Activated T-helper 1 cell treated with Interleukin-2 at 50 U/mL for 16 hours (primary cell): ENCODE data around the gene ARHGAP26.

ENCODE experiments used
- DNase-seq: peaks from one replicate; pipeline ENCODE4 v3.0.0-alpha.2; 2020; ENCODE audit warnings: low read depth

Gene ARHGAP26

GRCh38 chr5:143142596-143143435 is 372.6 kb downstream of the ARHGAP26 start:
- no peak for DNase-seq

- DNase-seq: no peak
Measured at GRCh38 chr5:143143973-143144372, 373.8 kb downstream of the ARHGAP26 start.

- DNase-seq: no peak
Measured at GRCh38 chr5:143145243-143146160, 375.3 kb downstream of the ARHGAP26 start.

GRCh38 chr5:143146161-143146560 is 376.0 kb downstream of the ARHGAP26 start:
- no peak for DNase-seq

- DNase-seq: no peak
Measured at GRCh38 chr5:143147383-143147782, 377.2 kb downstream of the ARHGAP26 start.

GRCh38 chr5:143147902-143148301 is 377.7 kb downstream of the ARHGAP26 start:
- no peak for DNase-seq

- DNase-seq: no peak
Measured at GRCh38 chr5:143148771-143149170, 378.6 kb downstream of the ARHGAP26 start.

- DNase-seq: no peak
Measured at GRCh38 chr5:143149759-143150158, 379.6 kb downstream of the ARHGAP26 start.

GRCh38 chr5:143151056-143151700 is 381.0 kb downstream of the ARHGAP26 start:
- DNase-seq: no peak

GRCh38 chr5:143152445-143152844 is 382.3 kb downstream of the ARHGAP26 start:
- no peak for DNase-seq

GRCh38 chr5:143153332-143154119 is 383.3 kb downstream of the ARHGAP26 start:
- DNase-seq: no peak

- DNase-seq: no peak
Measured at GRCh38 chr5:143154510-143155370, 384.6 kb downstream of the ARHGAP26 start.

GRCh38 chr5:143155455-143155854 is 385.3 kb downstream of the ARHGAP26 start:
- DNase-seq: no peak

GRCh38 chr5:143156086-143156485 is 385.9 kb downstream of the ARHGAP26 start:
- DNase-seq: no peak

GRCh38 chr5:143156572-143156971 is 386.4 kb downstream of the ARHGAP26 start:
- no peak for DNase-seq

- no peak for DNase-seq
Measured at GRCh38 chr5:143159031-143159430, 388.9 kb downstream of the ARHGAP26 start.

GRCh38 chr5:143161885-143162540 is 391.8 kb downstream of the ARHGAP26 start:
- no peak for DNase-seq

GRCh38 chr5:143162810-143163209 is 392.6 kb downstream of the ARHGAP26 start:
- no peak for DNase-seq

- no peak for DNase-seq
Measured at GRCh38 chr5:143164557-143164956, 394.4 kb downstream of the ARHGAP26 start.
